GM18517 (cell line): ENCODE results near the gene ATMIN.
A peak's percentile ranks its signal among the peaks of the same experiment; 100 is the strongest.

Experiments
- ATAC-seq: cut with Tn5 transposase; IDR thresholded peaks from one replicate; pipeline ENCODE4 v1.9.1; 2021; ENCODE audit warnings: mild to moderate bottlenecking, moderate library complexity; ENCODE audit not compliant: unreplicated experiment

Gene ATMIN

GRCh38 chr16:81006211-81006812 is 29.3 kb upstream of the ATMIN start:
- ATAC-seq = peak; percentile 26

DNA sequence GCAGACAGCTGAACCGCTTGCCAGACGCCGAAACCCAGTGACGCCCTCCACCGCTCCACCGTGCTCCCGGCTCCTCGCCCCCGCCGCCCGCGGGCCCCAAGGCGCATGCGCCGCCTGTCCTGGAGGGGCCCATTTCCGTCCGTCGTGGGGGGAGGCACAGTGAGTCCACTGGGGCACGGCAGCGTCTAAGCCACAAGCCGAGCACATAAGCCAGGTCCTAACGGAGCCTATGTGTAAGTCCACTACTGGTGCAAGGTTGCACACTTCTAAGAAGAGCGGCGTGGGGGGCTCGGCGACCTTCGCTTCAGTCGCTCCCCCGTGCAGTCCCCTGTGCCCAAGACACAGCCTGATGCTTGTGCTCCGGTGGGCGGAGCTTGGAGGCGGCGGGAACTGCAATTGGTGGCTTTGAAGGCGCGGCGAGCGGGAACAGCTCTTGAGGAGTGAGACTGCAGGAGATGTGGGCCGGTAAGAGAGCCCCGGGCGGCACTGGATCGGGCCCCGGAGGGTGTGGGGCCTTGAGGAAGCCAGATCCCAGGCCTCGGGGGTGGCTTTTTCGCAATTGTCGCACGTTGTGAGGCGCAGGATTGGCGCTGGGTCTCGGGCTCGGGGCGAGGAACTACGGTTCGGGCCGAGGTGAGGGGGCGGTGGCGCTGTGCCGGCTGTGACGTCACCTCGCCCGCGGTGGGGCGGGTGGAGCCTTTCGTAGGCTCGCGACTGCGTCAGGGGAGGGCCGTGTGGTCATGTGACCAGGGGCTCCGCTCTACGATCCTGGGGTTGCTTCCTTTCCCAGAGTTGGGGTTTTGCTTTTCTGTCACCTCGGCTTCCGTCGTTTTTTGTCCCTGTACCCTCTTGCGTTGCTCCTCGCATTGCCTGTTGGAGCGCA is 28.6 kb upstream of the ATMIN start, which contains the start of the genes CENPN and CMC2:
Gene CENPN (plus strand): TSS at position 402 of the 883 bp plus-strand sequence. CDS start 4,726 bp downstream, outside the sequence.
Gene CMC2 (minus strand): TSS at position 73 of the 883 bp plus-strand sequence. CDS start 9,491 bp downstream, outside the sequence.
- ATAC-seq = peak; percentile 90

- ATAC-seq = no peak
Observed at GRCh38 chr16:81008505-81008789, 27.2 kb upstream of the ATMIN start.

DNA sequence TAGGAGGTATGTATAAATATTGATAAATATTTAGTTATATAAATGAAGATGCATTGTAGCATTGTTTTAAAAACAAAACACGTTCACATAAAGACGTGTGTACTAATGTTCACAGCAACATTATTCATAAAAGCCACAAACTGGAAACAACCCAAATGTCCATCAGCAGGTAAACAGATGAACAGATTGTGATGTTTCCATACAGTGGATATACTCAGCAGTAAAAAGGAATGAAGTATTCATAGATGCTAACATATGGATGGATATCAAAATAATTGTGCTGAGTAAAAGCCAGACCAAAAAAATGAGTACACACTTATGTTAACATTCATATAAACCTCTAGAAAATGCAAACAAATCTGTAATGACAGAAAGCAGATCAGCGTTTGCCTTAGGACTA is 22.7 kb upstream of the ATMIN start:
- ATAC-seq = no peak

GRCh38 chr16:81014672-81015071 is 21.0 kb upstream of the ATMIN start:
- ATAC-seq = no peak

DNA sequence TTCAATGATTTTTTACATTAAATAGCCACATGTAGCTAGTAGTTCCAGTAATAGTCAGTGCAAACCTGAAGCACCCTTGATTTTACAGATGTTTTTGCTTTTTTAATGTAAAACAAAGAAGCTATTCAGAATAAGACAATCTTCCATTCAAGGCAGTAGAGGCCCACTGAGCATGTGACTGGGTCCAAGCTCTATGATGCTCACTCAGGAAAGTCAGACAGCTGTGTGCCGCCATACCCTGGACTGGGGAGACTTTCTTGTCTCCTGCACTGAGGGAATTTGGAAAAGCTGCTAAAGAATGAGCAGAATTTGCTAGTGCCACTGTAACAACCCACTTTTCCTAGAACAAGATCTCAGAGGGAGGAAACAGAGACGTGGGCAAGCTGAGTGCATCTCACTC is 17.1 kb upstream of the ATMIN start:
- ATAC-seq = no peak

DNA sequence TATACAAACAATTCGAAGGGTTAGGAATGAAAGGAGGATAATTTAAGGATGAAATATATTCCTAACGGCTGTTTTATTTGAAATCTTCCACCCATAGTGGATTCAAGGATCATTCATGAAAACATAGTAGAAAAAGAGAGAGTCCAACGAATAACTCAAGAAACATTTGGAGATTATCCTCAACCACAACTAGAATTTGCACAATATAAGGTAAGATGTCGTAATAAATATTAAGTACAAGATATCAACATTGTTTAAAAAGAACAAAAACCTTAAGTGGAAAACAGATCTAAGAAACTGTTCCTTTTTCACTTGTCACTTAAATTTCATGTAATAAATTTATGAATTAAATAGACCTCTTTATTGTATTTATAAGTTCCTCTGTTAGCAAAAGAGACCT is 9.2 kb upstream of the ATMIN start:
- no peak for ATAC-seq

- ATAC-seq = no peak
Observed at GRCh38 chr16:81029930-81030604, 5.6 kb upstream of the ATMIN start.

GRCh38 chr16:81035975-81036750 is 521 bp downstream of the ATMIN start:
- peak; percentile 50 for ATAC-seq

GRCh38 chr16:81036751-81037350 is 1.2 kb downstream of the ATMIN start:
- no peak for ATAC-seq

DNA sequence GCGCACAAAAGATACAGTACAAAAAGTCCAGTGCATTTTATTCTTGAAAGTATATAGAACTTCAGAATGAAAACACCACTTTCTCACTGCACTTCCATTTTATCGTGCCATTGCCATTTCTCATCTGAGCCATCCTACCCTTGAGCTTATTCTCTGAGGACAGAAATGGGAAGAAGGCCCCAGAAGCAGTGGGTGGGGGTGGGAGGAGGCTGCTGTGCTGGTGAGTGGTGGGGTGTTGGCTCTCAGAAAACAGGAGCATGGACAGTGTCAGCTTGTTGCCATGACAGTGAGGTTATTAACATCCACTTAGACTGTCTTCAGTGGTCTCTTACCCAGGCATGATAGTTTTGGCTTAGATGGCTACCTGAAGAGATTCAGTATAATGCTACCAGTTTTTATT is 4.5 kb downstream of the ATMIN start:
- ATAC-seq = no peak

GRCh38 chr16:81040842-81041241 is 5.2 kb downstream of the ATMIN start:
- no peak for ATAC-seq

DNA sequence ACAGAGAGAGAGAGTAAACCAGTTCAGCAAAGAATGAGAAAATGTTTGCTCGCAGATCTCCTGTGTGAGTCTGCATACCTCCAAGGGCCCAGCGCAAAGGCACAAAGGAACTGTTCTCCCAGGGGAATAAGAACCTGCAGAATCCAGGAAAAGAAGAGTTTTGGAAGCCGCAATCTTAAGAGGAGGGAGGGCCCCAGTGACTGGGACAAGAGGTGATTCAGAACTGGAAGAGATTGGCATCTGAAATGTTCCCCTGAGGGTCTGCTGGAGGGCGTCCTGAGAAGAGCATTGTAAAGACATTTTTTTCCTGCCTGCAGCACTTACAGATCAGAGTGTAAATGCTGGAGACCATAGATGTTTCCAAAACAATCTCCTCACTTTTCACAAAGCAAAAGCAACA is 6.1 kb downstream of the ATMIN start:
- ATAC-seq = no peak

DNA sequence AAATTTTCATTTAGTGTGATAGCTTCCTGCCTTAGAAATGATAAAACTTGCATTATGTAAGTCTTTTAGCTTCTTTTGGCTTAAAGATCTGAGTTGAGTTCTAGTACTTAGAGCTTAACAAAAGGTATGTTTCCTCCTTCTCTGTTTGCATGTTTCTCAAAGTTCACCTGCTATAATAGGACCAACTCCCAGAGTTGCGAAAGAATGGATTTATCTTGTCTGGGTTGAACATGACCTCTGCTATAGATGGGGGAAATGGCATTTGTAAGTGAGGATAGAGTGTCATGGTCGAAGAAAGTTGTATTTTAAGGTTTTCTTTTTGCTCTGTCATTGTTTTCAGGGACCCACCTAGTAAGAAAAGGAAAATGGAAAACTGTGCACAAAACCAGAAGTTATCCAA is 7.2 kb downstream of the ATMIN start:
- no peak for ATAC-seq

GRCh38 chr16:81053761-81054160 is 18.1 kb downstream of the ATMIN start:
- no peak for ATAC-seq

- ATAC-seq = no peak
Observed at GRCh38 chr16:81060576-81061306, 25.1 kb downstream of the ATMIN start.

DNA sequence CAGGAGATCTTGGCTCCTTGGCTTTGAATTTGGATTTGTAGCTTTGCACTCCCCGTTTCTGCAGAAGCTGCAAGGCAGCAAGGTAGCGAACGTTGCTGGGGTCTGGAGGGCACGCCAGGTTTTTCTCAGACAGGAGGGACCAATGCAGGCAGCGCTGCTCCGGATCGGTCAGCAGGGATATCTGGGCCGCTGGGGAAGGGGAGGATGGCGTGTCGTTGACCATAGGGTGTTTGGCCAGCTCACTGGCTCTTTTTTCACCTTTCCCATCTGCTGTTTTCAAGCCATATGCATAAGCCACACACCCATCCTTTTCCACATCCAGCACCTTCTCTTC is 25.6 kb downstream of the ATMIN start:
- ATAC-seq = no peak

- no peak for ATAC-seq
Observed at GRCh38 chr16:81061871-81062608, 26.4 kb downstream of the ATMIN start.

GRCh38 chr16:81066681-81067080 is 31.0 kb downstream of the ATMIN start:
- ATAC-seq = no peak
